Pancreas (tissue), 10 donors: Measurements from ENCODE around the gene EXO1. TPM values are rescaled to one million over a fixed set of nuclear protein-coding genes. Genes with fewer than 3 reads are reported as not detected.

ENCODE experiments used
- ATAC-seq, 4 donors: fragments of 200-7000 bp; cut with Tn5 transposase; one replicate each; pipeline versions ENCODE4 v1.8.0 to v1.9.1; 2020; ENCODE audit warnings: mild to moderate bottlenecking in 4 of 4, moderate library complexity in 4 of 4
- DNase-seq, 6 donors: peaks; one replicate each; pipeline ENCODE4 v3.0.0-alpha.2; 2020
- FAIRE-seq: peaks from 2 replicates; lab custom pipeline; 2012; peaks lifted over from hg19 to GRCh38; lab: Jason Lieb, UNC
- H3K27ac ChIP-seq, 4 donors: fragments of 200-600 bp; sonication (generic); 1 replicate in 3 of 4; 2 replicates in 1 of 4; pipeline versions ENCODE4 v1.5.0 to v1.8.0; 2020
- H3K27me3 ChIP-seq, 4 donors: fragments of 200-600 bp; one replicate each; pipeline ENCODE4 v1.8.0; 2021
- H3K36me3 ChIP-seq, 3 donors: fragments of 200-600 bp; sonication (generic) in 1 of 3; one replicate each; pipeline versions ENCODE4 v1.5.0 to v1.8.0; 2020 to 2021
- H3K4me1 ChIP-seq, 3 donors: fragments of 200-600 bp; one replicate each; pipeline ENCODE4 v1.8.0; 2021
- H3K4me3 ChIP-seq, 4 donors: fragments of 200-600 bp; sonication (generic) in 2 of 4; one replicate each; pipeline versions ENCODE4 v1.5.0 to v1.8.0; 2020 to 2021
- H3K9me3 ChIP-seq, 4 donors: fragments of 200-600 bp; one replicate each; pipeline ENCODE4 v1.8.0; 2021
- WGBS, 2 donors: extraction: QIAGEN DNeasy Blood & Tissue Kit; methylation state at CpG; one replicate each; pipeline ENCODE4 v1.1.7; 2013; 5-methylcytosine and 5-hydroxymethylcytosine counted together
- intact Hi-C, 3 donors: fragments of 100-400 bp; cut with DNase I; formaldehyde crosslinking; loops; one replicate each; pipeline versions ENCODE4 v1.11.1 to v1.14.2; 2022
- polyA plus RNA-seq, 2 donors: library from polyadenylated mRNA; stranded (reverse); fragments of 200-250 nt; gene quantifications; one replicate each; pipeline ENCODE4 v1.2.3, GENCODE V29; 2013
- total RNA-seq, 6 donors: library from RNA; stranded (reverse); fragmentation: NEBNext Ultra II Directional in 4 of 6; extraction: Animal tissue kit (Norgen Biotek cat#: 25700) in 4 of 6; gene quantifications; one replicate each; pipeline versions ENCODE4 v1.2.1 to v1.2.4, GENCODE V29; 2021 to 2023
- TF ChIP-seq, protein P1 (sequence below), 4 donors: fragments of 200-600 bp; sonication (generic) in 3 of 4; IDR thresholded peaks; one replicate each; pipeline versions ENCODE4 v1.5.0 to v1.8.0; 2021; ENCODE audit warnings: antibody characterized with exemption in 4 of 4
- donor health status: healthy with polysubstance abuse.
- donor health status: DM: no; HTN: no; CAD: no; lungs with moderate emphysema.
- donor health status: DM: no; HTN: no; CAD: no.
- donor health status: control.
- donor health status: control.
- donor health status: Bipolar disorder and iron deficiency.
- donor health status: DM: yes; HTN: yes; CAD: no.
- donor health status: DM: no; HTN: no; CAD: no.
- donor health status: DM: no; HTN: no; CAD: no.
- donor health status: DM: yes; HTN: yes; CAD: no.

EXO1 gene
- total and polyA plus RNA-seq, 8 donors, result 0.08 to 0.84 (median 0.34) TPM; not detected in 2

DNA sequence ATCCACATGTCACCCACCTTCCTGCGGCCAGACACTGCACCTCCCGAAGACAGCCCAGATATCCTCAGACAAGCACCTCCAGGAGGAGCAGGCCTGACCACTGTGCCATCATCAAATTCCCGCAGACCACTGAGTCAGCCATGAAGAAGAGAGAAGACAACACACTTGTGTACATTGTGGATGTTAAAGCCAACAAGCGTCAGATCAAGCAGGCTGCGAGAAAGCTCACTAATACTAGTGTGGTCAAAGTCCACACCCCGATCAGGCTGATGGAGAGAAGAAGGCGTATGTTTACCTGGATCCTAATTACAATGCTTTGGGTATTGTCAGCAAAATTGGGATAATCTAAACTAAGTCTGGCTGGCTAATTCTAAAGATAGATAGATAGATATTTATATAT lies 68.2 kb downstream of the EXO1 start:
- WGBS, 2 donors, result 53 to 54% methylated on average over 7 of the region's 7 CpGs
- H3K27ac ChIP-seq, result no peak overlapping the region
- no peaks in the 10 kb centered on the region for H3K9me3 ChIP-seq
- no peak for FAIRE-seq
- H3K27me3 ChIP-seq, result no peaks in the 10 kb centered on the region
- DNase-seq, result no peak
- H3K36me3 ChIP-seq, result no peaks in the 10 kb centered on the region
- no peak for ATAC-seq
- TF ChIP-seq, protein P1, sequence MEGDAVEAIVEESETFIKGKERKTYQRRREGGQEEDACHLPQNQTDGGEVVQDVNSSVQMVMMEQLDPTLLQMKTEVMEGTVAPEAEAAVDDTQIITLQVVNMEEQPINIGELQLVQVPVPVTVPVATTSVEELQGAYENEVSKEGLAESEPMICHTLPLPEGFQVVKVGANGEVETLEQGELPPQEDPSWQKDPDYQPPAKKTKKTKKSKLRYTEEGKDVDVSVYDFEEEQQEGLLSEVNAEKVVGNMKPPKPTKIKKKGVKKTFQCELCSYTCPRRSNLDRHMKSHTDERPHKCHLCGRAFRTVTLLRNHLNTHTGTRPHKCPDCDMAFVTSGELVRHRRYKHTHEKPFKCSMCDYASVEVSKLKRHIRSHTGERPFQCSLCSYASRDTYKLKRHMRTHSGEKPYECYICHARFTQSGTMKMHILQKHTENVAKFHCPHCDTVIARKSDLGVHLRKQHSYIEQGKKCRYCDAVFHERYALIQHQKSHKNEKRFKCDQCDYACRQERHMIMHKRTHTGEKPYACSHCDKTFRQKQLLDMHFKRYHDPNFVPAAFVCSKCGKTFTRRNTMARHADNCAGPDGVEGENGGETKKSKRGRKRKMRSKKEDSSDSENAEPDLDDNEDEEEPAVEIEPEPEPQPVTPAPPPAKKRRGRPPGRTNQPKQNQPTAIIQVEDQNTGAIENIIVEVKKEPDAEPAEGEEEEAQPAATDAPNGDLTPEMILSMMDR (IDR thresholded peaks at IDR 0.05), result no peak
- intact Hi-C loops, result no loop called here
- no peak overlapping the region for H3K4me3 ChIP-seq
- H3K4me1 ChIP-seq, result no peaks in the 10 kb centered on the region

DNA sequence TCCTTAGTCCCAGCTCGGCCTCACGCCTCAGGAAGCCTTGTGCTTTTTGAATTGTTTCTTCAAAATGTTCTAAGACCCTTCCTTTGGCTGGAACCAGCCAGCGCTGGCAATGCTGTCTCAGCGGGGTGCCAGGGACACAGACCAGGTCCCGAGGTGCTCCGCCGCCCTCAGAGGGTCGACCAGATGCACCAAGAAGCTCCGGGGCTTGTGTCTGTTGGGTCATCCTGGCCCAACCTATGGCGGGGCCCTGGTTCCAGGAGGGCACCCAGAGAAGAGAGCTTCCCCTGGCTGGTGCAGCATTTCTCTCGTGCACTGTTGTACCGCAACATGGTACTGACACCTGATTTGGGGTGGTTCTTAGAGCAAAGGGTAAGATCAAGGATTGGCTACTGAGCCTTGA lies 69.5 kb downstream of the EXO1 start:
- H3K4me1 ChIP-seq, result no peaks in the 10 kb centered on the region
- WGBS, 2 donors, result 81 to 90% methylated on average over 12 of the region's 12 CpGs

DNA sequence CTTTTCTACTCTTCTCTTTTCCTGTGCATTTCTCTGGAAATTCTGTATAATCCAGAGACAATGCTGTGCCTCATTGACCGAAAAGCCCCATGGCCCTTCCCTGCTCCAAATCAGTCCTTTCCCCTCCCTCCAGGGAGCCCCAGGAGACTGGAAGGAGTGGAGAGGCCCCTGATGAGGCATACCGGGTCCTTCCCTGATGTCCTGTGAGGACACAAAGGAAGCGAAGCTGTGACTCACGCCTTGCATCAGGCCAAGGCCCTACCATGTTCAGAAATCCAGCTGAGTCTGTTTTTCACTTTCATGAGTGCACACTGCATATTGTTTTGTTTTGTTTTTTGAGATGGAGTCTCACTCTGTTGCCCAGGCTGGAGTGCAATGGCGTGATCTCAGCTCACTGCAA lies 70.9 kb downstream of the EXO1 start:
- TF ChIP-seq, protein P1 (IDR thresholded peaks at IDR 0.05), result no peak
- FAIRE-seq (no peak), DNase-seq (no peak), ATAC-seq (peak in 1 of 4 donors; percentile 55)
- Histone ChIP-seq H3K4me3 (no peak overlapping the region), H3K4me1 (no peaks in the 10 kb centered on the region), H3K27ac (no peak overlapping the region), H3K9me3 (no peaks in the 10 kb centered on the region), H3K27me3 (no peaks in the 10 kb centered on the region), H3K36me3 (no peaks in the 10 kb centered on the region)
- 75 to 81% methylated on average over 5 of the region's 5 CpGs for WGBS, 2 donors
- intact Hi-C loops, result no loop called here

More for the DNA sequence above, 69.5 kb downstream of the EXO1 start:
- ATAC-seq (no peak), DNase-seq (no peak), FAIRE-seq (no peak)
- intact Hi-C loops, result no loop called here
- no peak overlapping the region for H3K4me3 ChIP-seq
- TF ChIP-seq, protein P1 (IDR thresholded peaks at IDR 0.05), result no peak
- no peak overlapping the region for H3K27ac ChIP-seq
- no peaks in the 10 kb centered on the region for H3K36me3 ChIP-seq
- H3K9me3 ChIP-seq, result no peaks in the 10 kb centered on the region
- H3K27me3 ChIP-seq, result no peaks in the 10 kb centered on the region

DNA sequence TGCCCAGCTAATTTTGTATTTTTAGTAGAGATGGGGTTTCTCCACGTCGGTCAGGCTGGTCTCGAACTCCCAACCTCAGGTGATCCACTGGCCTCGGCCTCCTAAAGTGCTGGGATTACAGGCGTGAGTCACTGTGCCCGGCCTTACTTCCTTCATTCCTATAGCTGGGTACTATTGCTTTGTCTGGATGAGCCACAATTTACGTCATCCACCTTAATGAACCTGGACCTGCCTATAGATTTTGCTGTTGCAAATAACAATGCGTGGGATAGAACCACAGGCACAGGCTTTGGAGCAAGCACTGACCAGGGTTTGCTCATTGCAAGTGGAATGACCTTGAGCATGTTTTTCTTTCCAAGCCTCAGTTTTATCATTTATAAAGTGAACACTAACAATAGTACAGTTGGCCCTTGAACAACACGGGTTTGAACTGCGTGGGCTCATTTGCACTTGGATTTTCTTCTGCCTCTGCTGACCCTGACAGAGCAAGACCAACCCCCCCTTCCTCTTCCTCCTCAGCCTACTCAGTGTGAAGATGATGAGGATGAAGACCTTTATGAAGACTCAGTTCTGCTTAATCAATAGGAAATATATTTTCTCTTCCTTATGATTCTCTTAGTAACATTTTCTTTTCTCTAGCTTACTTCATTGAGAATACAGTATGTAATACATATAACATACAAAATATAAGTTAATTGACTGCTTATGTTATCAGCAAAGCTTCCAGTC lies 76.2 kb downstream of the EXO1 start:
- FAIRE-seq (no peak), ATAC-seq (no peak), DNase-seq (no peak)
- 70 to 74% methylated on average over 10 of the region's 10 CpGs for WGBS, 2 donors
- Histone ChIP-seq H3K27ac (no peak overlapping the region), H3K36me3 (no peaks in the 10 kb centered on the region), H3K27me3 (no peaks in the 10 kb centered on the region), H3K9me3 (no peaks in the 10 kb centered on the region), H3K4me1 (no peaks in the 10 kb centered on the region), H3K4me3 (no peak overlapping the region)
- intact Hi-C loops, result no loop called here
- TF ChIP-seq, protein P1 (IDR thresholded peaks at IDR 0.05), result no peak

DNA sequence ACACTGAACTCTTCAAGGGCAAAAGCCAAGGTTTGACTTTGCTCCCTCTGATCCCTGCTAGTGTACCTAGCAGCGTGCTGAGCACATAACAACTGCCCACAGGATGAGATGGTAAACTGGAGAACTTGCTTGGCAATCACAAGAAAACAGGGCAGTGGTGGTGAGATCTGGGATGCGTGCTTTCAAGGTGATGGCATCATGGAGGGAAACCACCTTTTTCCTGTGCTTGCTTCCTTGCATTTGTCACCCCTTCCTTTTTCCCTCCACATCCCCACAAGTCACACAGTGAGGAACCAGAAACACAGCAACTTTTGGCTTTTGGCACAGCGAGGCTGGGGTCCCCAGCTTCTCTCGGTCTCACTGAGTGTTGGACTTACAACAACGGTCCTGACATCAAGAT lies 78.1 kb downstream of the EXO1 start:
- intact Hi-C loops, result no loop called here
- Histone ChIP-seq H3K4me1 (no peaks in the 10 kb centered on the region), H3K9me3 (no peaks in the 10 kb centered on the region), H3K36me3 (no peaks in the 10 kb centered on the region), H3K27me3 (no peaks in the 10 kb centered on the region), H3K27ac (no peak overlapping the region), H3K4me3 (no peak overlapping the region)
- TF ChIP-seq, protein P1 (IDR thresholded peaks at IDR 0.05), result no peak
- ATAC-seq, result no peak
- WGBS, 2 donors, result 85 to 87% methylated on average over 5 of the region's 5 CpGs
- DNase-seq, result no peak
- FAIRE-seq, result no peak
